LNCAP (cell line): ENCODE measurements around the gene MDFIC2.

ENCODE experiments used
- CTCF ChIP-seq: fragments of 450-650 bp; IDR thresholded peaks from 2 replicates; pipeline ENCODE4 v1.5.1; 2017; ENCODE audit warnings: mild to moderate bottlenecking

Gene MDFIC2

GRCh38 chr3:70233112-70233511 lies 79.3 kb downstream of the MDFIC2 start:
- TF ChIP-seq CTCF: no peak

- TF ChIP-seq CTCF: no peak
These were observed 81.2 kb downstream of the MDFIC2 start for GRCh38 chr3:70231266-70231701.

- no peak for TF ChIP-seq CTCF
These were observed 85.0 kb downstream of the MDFIC2 start for GRCh38 chr3:70227437-70227836.

GRCh38 chr3:70225146-70225545 lies 87.3 kb downstream of the MDFIC2 start:
- TF ChIP-seq CTCF: no peak

GRCh38 chr3:70224337-70224736 lies 88.1 kb downstream of the MDFIC2 start:
- TF ChIP-seq CTCF: no peak

- TF ChIP-seq CTCF: no peak
These were observed 94.0 kb downstream of the MDFIC2 start for GRCh38 chr3:70218471-70218870.

GRCh38 chr3:70201975-70202374 lies 110.5 kb downstream of the MDFIC2 start:
- no peak for TF ChIP-seq CTCF

GRCh38 chr3:70189884-70190473 lies 122.5 kb downstream of the MDFIC2 start:
- no peak for TF ChIP-seq CTCF
